HG03565 (cell line): ENCODE measurements around the gene NEK5.
"Not testable (repeated sequence)": the region's sequence is repeated elsewhere in the genome, so short reads cannot be mapped to it uniquely, and the experiment has no call there.

Source experiments
- ATAC-seq: cut with Tn5 transposase; IDR thresholded peaks from one replicate; pipeline ENCODE4 v1.9.1; 2021; ENCODE audit warnings: mild to moderate bottlenecking, moderate library complexity; ENCODE audit not compliant: unreplicated experiment

NEK5 gene

DNA sequence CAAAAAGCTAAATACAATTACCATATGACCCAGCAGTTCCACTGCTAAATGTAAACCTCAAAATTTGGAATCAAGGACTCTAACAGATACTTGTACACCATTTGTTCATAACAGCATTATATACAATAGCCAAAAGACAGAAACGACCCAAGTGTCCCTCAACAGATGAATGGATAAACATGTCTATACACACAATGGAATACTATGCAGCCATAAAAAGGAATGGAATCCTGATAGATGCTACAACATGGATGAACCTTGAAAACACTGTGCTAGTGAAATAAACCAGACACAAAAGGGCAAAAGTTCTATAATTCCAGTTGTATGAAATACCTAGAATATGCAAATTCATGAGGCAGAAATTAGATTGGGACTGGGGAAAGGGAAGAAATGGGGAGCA lies 18.4 kb upstream of the NEK5 start:
- no peak for ATAC-seq

DNA sequence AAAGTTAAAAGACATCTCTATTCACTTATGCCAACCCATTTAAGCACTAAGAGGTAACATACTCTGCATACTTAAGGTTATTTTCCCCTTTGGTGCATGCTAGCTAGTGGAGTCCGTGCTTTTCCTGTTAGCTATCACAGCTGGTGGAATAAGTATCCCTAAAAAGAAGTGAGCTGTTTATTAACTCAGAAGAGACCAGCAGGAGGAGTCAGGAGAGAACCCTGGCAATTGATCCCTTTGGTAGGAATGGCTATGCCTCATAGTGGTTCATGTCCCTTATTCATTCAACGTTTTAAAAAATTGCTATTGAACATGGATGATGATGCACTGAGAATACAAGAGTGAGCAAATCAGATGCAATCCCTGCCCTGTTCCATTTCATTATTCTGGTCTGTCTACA lies 12.4 kb upstream of the NEK5 start:
- ATAC-seq = no peak

DNA sequence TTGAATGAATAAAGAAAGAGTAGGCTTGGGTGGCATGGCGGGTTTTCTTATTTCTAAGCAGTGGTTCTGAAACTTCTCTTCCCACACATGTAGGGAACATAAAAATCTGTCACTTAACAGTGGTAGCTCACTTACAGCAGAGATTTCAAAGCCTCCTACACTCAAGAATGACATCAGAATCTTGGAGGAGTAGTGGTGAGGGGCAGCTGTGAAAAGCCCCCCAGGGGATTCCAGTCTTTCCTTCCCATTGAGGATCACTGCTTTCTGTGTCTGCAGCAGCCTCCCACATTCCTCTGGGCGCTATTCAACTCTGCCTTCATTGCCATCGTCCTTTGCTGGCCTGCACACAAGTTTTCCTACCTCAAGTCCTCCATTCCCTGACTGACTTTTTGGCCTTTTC lies 8.6 kb upstream of the NEK5 start:
- no peak for ATAC-seq

DNA sequence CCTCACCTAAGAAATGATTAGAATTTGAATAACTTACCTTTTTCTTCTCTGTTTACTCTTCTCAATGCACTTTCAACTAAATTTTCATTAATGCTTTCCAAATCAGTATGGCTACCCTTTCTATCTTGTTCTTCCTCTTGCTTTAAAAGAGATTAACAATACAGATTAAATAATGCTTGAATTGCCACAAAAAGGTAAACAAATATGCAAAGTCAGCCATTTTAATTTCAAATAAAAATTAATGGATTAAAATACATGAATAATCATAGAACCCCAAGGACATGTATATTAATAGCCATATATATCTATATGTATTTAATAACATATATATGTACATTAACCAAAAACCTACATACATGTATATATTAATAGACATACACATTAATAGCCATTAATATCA lies 7.9 kb upstream of the NEK5 start:
- no peak for ATAC-seq

DNA sequence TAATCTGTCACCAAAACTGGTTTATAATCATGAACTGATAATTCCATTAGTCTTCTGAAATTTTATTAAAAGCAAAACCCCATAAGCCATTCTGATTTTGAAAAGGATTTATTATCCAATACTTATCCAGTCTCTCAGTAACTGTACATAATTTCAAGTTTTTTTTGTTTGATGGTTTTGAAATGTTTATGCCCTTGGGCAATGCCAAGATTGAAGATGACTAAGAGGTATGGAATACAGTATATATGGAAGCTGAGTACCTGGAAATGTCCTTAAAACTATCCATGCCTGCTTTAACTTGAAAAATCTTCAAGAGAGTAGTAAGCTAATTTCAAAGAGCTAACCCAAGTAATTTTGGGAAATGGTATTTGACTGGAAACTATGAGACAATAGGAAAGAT lies 1.8 kb upstream of the NEK5 start:
- ATAC-seq = no peak

DNA sequence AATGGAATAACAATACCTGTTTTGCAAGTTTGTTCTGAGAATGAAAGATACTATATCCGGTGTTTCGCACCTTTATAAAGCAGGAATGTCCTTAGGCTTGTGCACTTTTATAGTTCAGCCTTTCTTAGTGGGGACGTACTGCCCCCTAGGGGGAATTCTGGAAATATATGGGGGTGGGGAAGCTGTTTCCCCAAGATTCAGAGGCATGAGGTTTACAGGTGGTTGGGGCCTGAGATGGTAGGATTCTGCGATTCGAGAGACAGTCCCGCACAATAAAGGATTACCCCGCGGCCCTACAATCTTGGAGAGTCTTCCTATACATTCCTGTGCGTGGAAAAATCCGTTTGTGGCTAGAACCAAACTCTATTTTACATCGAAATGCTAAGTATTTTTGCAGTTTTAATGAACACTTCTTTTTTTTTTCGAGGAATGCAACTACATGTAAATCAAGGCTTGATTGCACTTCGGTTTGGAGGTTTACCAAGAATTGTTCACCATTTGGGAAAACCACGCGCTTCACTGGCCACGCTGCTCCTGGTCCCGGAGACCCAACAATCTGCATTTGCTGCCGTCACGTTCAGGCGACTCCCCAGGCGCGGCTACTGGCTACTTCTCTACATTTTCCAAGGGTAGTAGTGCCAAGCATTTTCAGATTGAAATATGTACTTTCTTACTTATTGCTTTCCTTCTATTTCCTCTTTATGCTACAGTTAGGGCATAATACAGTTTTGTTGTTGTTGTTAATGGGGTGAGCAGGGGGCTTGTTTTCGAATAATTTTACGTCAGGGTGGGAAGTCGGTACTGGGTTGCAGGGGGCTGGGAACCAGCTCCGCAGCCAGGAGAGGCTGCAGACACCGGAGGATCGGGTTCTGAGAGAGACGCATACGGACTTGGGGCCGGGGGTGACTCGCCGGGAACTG lies 830 bp downstream of the NEK5 start:
- ATAC-seq = peak; percentile 52

DNA sequence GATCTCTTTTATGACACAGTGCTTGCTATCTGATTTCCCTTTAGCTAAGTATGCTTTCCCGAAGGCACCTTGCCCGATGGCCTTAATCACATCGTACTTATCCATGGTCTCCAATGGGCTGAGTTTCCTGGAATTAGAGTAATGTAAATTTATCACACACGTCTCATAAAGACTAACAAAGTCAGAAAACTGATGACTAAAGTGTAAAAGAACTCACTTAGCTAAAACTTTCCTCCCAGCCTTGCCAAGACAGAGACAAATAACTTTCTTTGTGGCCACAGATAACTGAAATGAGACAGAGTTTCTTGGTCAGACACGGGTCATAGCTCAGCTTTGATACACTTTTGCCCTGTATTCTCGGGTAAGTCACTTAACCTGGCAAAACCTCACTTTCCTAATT lies 1.5 kb downstream of the NEK5 start:
- ATAC-seq = peak; percentile 25

DNA sequence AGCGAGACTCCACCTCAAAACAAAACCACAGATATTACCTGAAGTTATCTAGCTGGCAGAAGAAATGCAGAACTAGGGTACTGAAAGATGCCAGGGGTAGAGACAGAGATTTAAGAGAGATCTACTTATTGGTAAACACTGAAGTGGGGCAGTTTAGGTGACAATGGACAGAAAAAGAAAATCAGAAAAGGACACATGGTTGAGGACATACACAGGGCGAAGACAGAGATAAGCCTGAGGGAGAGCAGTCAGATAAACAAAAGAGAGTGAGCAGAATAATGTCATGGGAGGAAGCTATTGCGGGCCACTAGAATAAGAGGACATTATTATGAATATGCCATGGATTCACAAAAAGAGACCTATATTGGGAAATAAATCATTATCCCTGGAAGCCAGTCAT lies 3.3 kb downstream of the NEK5 start:
- no peak for ATAC-seq

DNA sequence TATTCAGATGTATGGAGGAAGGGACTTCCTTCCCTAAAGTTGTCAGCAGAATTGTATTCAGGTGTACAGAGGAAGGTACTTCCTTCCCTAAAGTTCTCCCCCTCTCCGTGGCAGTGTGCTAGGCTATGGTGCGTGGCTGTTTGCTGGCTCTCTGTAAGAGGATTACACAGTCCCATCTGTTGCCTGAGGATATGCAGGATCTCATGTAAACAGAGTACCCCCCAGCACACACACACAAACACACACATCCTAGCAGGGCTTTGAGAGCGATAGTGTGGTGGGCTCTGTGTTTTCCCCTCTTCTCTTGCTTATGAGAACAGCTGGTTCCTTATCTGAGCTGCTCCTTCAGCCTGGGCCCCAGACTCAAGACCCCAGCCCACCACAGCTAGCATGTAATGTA lies 10.3 kb downstream of the NEK5 start:
- ATAC-seq = no peak

DNA sequence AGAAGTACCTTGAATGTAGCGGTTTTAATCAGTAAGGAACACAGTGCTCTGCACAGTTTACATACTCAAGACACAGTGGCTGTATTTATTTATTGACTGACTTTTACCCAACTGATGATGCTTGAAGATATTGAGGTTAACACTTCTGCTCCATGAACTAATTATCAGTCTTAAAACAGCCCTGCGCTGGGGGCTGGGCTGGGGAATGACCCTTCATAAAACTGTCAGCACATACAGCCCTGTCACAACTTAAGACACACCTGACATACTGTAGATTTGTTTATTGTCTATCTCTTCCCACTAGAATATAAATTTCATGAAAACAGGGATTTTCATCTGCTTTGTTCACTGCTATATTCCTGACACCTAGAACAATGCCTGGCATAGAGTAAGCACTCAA lies 10.8 kb downstream of the NEK5 start:
- ATAC-seq = no peak

DNA sequence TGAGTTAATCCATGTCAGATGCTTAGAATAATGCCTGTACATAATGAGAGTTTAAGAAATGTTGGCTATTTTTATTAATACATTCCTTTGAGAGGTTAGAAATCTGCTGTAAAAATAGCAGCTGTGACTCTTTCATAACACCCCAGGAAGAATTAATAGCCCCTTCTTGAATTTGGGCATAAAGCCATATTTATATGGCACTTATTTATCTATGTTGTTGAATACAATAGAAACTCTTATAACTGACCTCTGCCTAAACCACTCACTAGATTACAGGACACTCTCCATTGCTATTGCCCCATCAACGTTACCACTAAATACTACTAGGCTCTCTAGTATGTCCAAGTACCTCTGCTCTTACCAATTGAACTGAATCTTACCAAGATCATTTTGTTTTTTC lies 16.3 kb downstream of the NEK5 start:
- ATAC-seq = no peak

DNA sequence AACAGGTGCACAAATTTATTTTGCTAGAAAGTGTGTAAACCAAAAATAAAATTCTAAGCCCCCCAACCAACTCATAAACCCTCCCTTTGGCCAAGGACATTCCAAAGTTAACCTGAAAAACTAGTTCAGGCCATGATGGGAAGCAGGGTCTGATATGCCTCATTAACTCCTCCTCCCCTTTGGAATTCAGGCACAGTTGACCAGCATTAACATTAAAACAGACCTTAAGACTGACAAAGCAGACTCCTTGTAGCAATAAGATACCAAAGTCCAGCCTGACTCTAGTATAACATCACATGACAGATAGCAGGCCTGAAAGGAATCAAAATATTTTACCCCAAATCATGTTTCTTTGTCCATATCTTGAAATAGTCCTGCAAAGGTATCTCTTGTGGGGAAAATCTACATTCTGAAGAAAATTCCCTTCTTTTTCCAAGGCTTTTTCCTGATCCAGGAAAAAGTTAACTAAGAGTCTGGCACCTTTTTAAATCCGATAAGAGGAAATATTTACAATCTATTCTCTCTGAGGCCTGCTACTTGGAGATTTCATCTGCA lies 19.7 kb downstream of the NEK5 start:
- no peak for ATAC-seq

DNA sequence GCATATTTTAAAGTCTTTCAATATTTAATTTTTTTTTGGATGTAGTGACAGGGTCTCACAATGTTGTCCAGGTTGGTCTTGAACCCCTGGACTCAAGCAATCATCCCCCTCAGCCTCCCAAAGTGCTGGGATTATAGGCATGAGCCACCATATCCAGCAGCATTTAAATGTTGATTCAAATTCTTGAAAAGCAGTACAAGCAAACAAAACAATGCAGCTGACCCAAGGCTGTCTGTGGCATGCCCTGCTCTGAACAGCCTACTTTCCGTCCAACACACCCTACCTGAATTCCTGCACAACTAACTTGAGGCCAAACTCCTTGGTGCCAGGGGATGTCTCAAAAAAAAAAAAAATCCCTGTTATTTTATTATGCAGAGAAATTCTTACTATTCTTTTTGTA lies 23.0 kb downstream of the NEK5 start:
- no peak for ATAC-seq

DNA sequence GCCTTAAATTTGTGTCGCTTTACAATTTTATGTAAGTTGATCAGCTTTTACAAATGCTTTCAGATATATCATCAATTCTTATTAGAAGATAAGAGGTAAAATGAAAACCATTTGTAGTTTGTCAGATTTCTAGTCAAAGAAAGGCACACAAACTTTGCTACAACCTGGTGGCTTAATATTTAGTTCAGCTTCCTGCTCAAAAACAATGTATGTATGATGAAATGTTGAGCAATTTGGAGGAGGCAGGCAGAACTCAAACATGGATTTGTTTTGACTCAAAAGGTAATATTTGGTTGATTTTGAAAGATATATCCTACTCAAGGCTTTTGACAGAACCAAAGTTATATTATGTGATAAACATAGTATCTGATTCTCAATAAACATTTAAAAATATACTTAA lies 24.2 kb downstream of the NEK5 start:
- ATAC-seq = no peak

DNA sequence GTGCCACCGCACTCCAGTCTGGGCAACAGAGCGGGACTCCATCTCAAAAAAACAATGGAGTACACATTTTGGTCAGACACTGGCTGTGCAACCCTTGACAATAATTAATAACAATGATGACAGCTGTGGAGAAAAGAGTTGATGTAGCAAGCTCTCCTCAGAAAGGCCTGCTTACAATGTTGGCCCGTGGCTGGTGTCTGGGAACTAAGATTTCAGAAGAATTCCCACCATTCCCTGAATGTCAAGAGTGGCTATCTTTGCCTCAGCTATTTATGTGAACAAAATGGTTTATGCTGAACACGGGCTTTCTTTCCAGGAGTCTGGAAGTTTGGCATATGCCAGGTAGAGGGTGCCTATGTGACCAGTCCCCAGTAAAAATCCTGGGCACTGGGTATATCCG lies 25.5 kb downstream of the NEK5 start:
- ATAC-seq = no peak

DNA sequence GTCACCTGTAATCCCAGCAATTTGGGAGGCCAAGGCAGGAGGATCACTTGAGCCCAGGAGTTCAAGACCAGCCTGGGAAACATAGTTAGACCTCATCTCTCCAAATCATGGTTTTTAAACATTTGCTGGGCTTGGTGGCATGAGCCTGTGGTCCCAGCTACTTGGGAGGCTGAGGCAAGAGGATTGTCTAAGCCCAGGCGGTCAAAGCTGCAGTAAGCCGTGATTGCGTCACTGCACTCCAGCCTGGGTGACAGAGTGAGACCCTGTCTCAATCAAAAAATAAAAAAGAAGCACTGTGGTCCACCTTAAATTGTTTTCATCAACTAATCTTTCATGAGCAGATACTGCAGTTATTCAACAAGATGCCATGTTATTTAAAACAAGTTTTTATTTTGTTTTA lies 26.4 kb downstream of the NEK5 start:
- ATAC-seq = not testable (repeated sequence)

DNA sequence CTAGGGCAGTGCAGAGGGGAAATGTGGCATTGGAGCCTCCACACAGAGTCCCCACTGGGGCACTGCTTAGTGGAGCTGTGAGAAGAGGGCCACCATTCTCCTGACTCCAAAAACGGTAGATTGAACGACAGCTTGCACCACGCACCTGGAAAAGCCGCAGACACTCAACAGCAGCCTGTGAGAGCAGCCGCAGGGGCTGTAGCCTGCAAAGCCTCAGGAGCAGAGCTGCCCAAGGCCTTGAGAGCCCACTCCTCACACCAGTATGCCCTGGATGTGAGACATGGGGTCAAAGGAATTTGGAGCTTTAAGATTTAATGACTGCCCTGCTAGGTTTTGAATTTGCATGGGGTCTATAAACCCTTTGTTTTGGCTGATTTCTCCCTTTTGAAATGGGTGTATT lies 31.7 kb downstream of the NEK5 start:
- ATAC-seq = no peak

DNA sequence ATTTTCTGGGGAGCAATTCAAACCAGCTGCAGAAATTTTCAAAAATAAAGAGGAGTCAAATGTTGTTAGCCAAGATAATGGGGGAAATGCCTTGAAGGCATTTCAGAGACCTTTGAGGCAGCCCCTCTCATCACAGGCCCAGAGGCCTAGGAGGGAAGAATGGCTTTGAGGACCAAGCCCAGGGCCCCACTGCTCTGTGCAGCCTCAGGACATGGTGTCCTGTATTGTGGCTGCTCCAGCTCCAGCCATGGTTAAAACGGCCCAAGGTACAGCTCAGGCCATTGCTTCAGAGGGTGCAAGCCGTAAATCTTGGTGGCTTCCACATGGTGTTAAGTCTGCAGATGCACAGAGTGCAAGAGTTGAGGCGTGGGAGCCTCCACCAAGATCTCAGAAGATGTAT lies 32.1 kb downstream of the NEK5 start:
- ATAC-seq = no peak

DNA sequence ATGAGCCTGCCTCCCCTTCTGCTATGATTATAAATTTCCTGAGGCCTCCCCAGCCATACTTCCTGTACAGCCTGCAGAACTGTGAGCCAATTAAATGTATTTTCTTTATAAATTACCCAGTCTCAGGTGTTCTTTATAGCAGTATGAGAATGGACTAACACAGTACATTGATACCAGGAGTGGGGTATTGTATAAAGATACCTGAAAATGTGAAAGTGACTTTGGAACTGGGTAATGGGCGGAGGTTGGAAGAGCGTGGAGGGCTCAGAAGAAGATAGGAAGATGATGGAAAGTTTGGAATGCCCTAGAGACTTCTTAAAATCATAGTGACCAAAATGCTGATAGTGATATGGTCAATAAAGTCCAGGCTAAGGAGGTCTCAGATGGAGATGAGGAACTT lies 32.8 kb downstream of the NEK5 start:
- no peak for ATAC-seq

DNA sequence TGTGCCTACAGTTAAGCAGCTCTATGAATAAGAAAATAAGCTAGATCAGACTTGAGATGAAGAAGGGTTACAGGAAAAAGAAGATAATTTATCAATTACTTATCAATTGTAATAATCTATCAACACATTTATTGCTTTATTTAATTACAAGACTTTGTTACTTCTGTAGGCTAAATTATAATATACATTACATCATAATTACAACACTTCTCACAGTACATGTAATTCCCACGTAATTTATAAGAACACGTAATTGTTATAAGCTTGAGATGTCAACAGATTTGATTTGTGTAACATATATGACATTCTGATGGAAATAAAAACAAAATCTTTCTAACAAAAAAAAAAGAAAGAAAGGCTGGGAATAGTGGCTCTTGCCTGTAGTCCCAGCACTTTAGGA lies 36.8 kb downstream of the NEK5 start:
- ATAC-seq = no peak

DNA sequence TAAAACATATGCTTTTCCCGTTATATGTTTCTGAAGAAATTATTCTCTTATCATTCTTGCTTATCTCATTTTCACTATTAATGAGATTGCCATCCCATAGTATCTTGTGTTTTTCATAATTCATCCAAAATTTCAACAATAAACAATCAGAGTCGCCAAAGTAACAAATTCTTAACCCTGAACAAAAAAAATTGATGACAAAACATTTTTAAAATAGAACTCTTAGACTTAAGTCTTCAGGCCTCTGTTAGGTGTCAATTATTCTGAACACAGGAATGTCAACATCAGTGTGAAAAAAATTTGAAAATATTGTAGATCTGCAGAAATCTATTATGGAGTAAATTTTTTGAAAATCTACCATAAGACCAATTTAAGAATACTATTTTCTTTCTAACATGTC lies 37.4 kb downstream of the NEK5 start:
- no peak for ATAC-seq

DNA sequence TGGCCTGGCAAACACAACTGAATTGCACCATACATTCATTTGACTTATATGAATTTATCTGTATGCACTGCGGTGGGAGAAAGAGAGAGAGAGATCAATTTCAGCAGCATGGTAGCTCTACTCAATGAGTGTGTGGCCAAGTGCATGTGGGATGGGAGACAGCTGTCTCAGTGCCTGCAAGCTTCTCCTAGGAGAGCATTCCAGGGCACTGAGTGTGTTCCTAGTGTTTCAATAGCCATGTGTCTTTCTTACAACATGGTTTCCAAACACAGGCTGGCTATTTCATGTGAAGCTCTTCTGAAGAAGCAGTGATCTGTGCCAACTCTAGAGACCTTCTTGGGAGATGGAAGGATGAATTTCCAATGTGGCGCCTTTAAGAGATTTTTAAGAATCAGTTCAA lies 43.5 kb downstream of the NEK5 start:
- ATAC-seq = no peak

DNA sequence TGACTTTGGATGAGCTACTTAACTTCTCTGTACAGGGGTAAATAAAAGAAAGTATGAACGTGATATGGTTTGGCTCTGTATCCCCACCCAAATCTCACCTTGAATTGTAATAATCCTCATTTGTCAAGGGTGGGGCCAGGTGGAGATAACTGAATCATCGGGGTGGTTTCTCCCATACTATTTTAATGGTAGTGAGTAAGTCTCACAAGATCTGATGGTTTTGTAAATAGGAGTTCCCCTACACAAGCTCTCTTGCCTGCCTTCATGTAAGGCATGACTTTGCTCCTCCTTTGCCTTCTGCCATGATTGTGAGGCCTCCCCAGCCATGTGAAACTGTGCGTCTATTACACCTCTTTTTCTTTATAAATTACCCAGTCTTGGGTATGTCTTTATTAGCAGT lies 43.9 kb downstream of the NEK5 start:
- ATAC-seq = not testable (repeated sequence)
